ENCODE data around the gene TSR3. TPM values are rescaled to one million over a fixed set of nuclear protein-coding genes. Genes with fewer than 3 reads are reported as not detected.
A peak's percentile ranks its signal among the peaks of the same experiment; 100 is the strongest.

Gene TSR3
- total RNA-seq, 1 donor from 2014 or later: 123 TPM

- DNase-seq (ENCODE audit: low read depth): no peak
- no peak for TF ChIP-seq CTCF (conservative IDR thresholded peaks at IDR 0.05; ENCODE audit: low read depth, low read length)
- peak overlapping the region; percentile 72 for H3K4me3 ChIP-seq (ENCODE audit: low read depth, low read length)
Measured at GRCh38 chr16:1311212-1311737, 40.4 kb downstream of the TSR3 start.

DNA sequence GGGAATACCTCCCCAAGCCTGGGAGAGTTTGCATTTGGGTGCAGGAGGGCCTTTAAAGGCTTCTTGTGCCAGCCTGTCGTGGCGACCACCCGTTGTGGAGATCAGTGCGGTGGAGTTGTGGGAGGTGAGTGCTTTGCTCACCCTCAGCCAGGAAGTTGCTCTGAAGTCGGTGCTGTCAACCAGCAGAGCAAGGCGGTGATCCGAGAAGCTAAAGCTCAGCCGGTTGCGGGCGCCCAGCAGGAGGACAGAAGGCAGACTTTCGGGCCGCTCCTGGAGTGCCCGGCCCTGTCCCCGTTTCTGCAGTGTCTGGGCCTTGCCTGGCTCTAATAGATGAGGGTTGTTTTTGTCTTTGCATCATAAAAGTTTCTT is 40.9 kb downstream of the TSR3 start:
- peak; percentile 10 for TF ChIP-seq CTCF (conservative IDR thresholded peaks at IDR 0.05; ENCODE audit: low read depth, low read length)
- no peak for DNase-seq (ENCODE audit: low read depth)

GRCh38 chr16:1309888-1310831 is 41.5 kb downstream of the TSR3 start:
- TF ChIP-seq CTCF (conservative IDR thresholded peaks at IDR 0.05; ENCODE audit: low read depth, low read length): no peak
- H3K4me3 ChIP-seq (ENCODE audit: low read depth, low read length): peak overlapping the region; percentile 72
- peak; percentile 49 for DNase-seq (ENCODE audit: low read depth)

More for the DNA sequence above, 40.9 kb downstream of the TSR3 start:
- peak overlapping the region; percentile 72 for H3K4me3 ChIP-seq (ENCODE audit: low read depth, low read length)

DNA sequence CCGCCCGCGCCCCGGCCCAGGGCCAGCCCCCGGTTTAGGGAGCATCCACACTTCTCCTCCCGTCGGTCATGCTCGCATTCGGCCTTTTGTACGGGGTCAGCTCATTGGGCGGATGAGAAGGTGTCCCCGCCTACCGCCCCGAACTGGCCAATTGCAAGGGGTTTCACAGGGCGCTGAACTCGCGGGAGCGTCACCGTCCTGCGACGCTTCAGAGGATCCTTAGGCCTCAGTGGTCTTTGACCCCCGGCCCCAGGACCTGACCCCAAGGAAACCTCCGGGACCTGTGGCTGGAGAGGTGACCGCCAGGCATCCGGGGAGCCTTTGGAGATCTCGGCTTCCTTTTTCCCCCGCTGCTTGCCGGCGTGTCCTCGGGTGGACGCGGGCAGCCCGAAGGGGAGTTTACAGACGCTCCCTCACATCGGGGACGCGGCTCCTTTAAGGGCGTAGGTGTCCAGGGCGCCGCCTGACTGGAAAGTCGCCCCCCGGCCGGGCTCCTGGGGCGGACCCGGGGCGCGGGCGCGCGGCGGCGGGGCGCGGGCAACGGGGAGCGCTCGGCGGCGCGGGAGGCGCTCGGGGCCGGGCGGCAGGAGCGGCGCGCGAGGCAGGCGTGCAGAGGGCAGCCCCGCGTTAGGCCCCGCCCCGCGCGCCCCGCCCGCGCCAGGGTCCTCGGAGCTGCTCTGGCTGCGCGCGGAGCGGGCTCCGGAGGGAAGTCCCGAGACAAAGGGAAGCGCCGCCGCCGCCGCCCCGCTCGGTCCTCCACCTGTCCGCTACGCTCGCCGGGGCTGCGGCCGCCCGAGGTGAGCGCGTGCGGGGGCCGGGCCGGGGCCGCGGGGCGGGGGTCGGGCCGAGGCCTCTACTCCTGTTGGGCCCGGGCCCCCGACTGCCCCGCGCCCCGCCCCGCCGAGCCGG is 42.4 kb downstream of the TSR3 start, which contains the start of gene UBE2I:
UBE2I (plus strand) TSS at position 660 of the 909 bp plus-strand sequence. CDS start 4,395 bp downstream, outside the sequence.
- peak within 1 kb of the TSS; percentile 75 for H3K4me3 ChIP-seq (ENCODE audit: low read depth, low read length)
- TF ChIP-seq CTCF (conservative IDR thresholded peaks at IDR 0.05; ENCODE audit: low read depth, low read length): no peak
- DNase-seq (ENCODE audit: low read depth): peak; percentile 82

DNA sequence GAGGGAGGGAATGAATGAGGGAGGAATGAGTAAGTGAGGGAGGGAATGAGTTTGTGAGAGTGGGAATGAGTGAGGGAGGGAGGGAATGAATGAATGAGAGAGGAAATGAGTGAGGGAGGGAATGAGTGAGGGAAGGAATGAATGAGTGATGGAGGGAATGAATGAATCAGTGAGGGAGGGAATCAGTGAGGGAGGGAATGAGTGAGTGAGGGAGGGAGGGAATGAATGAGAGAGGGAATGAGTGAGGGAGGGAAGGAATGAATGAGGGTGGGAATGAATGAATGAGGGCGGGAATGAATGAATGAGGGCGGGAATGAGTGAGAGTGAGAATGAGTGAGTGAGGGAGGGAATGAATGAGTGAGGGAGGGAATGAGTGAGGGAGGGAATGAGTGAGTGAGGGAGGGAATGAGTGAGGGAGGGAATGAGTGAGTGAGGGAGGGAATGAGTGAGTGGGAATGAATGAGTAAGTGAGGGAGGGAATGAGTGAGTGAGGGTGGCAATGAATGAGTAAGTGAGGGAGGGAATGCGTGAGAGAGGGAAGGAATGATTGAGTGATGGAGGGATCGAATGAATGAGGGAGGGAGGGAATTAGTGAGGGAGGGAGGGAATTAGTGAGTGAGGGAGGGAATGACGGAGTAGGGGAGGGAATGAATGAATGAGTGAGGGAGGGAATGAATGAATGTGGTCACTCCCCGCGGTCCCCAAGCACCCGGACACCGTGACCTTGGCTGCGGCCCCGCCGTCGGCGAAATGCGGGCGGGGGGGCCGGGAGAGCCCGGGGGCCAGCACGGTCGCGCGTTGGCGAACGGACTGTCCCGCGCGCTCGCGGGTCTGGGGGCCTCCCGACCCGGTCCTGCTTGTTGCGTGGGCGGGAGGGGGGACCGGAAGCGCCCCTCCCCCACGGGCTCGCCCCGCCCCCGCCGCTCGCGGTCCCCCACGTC is 43.4 kb downstream of the TSR3 start:
- no peak for DNase-seq (ENCODE audit: low read depth)
- no peak for TF ChIP-seq CTCF (conservative IDR thresholded peaks at IDR 0.05; ENCODE audit: low read depth, low read length)
- H3K4me3 ChIP-seq (ENCODE audit: low read depth, low read length): peak overlapping the region; percentile 75

DNA sequence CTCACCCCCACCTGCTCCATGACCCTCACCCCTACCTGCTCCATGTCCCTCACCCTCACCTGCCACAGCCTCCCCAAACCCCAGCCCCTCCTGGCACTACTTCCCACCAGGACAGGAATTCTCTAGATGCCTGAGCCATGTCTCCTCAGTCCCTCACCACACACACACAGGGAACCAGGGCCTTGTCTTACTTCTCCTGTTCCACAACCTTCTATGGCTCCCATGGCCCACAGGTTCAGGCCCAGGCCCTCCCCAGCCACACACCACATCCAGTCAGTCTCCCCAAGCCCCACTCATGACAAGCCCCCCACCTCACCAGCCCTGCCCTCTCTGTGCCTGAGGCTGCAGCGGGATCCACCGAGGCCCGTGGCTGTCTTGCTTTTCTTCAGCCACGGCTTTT is 45.3 kb downstream of the TSR3 start:
- no peak for DNase-seq (ENCODE audit: low read depth)
- H3K4me3 ChIP-seq (ENCODE audit: low read depth, low read length): no peak overlapping the region
- no peak for TF ChIP-seq CTCF (conservative IDR thresholded peaks at IDR 0.05; ENCODE audit: low read depth, low read length)

Data from epithelial cell of proximal tubule (primary cell).